K562 (cell line): Measurements from ENCODE around the gene TLE7. TPM values are rescaled to one million over a fixed set of nuclear protein-coding genes. Genes with fewer than 3 reads are reported as not detected.

ENCODE experiments used
- ATAC-seq: fragments of 200-7000 bp; cut with Tn5 transposase; 3 replicates; pipeline ENCODE4 v1.9.1; 2020; ENCODE audit warnings: moderate library complexity
- BruUV-seq: library from RNA; stranded (reverse); fragments of 400-500 nt; replicated peaks from 2 replicates; lab custom pipeline; 2021; lab: Mats Ljungman, UMichigan
- CTCF ChIA-PET: fragments of 300-600 bp; formaldehyde crosslinking; extraction: SDS; loops from one replicate; lab custom pipeline; 2021; ENCODE audit warnings: low intra/inter-chr PET ratio; lab: Yijun Ruan, JAX
- POLR2A ChIA-PET: fragments of 300-600, 350-650 bp; sonication (Branson Sonifier 250); formaldehyde crosslinking; extraction: SDS; loops from one replicate; lab custom pipeline; 2021; ENCODE audit warnings: antibody characterized with exemption, inconsistent platforms; lab: Yijun Ruan, JAX
- DNase-seq, 4 experiments: peaks; one replicate each; pipeline versions ENCODE4 v3.0.0 to v3.0.0-alpha.2; 2011 to 2018; ENCODE audit warnings: low spot score in 3 of 4, mixed read lengths in 3 of 4; ENCODE audit errors: extremely low read depth in 1 of 4
- FAIRE-seq: peaks from 2 replicates; lab custom pipeline; 2011; peaks lifted over from hg19 to GRCh38; lab: Jason Lieb, UNC
- H2AFZ ChIP-seq: 2 replicates; pipeline ENCODE4 v1.6.0; 2011; ENCODE audit warnings: low read depth, low read length, control low read depth, inconsistent platforms
- H3K27ac ChIP-seq: fragments of 200-600 bp; 3 replicates; pipeline ENCODE4 v1.8.0; 2011; ENCODE audit warnings: low read depth, mild to moderate bottlenecking, control low read depth, inconsistent platforms, low read length, moderate library complexity, mixed read lengths; ENCODE audit errors: extremely low read depth
- H3K27me3 ChIP-seq, 2 experiments: fragments of 300-600 bp in 1 of 2; 2 replicates in 1 of 2; 3 replicates in 1 of 2; pipeline versions ENCODE4 v1.6.0 to v1.8.0; 2011; ENCODE audit warnings: inconsistent platforms in 2 of 2, low read length in 2 of 2, mild to moderate bottlenecking in 1 of 2, mixed read lengths in 1 of 2, moderate library complexity in 1 of 2; ENCODE audit not compliant: control insufficient read depth in 2 of 2, insufficient read depth in 2 of 2
- H3K36me3 ChIP-seq: fragments of 300-600 bp; 3 replicates; pipeline ENCODE4 v1.8.0; 2011; ENCODE audit warnings: mild to moderate bottlenecking, low read length, inconsistent platforms; ENCODE audit not compliant: control insufficient read depth, insufficient read depth
- H3K4me1 ChIP-seq, 2 experiments: fragments of 200-600 bp in 1 of 2; replicated peaks in 1 of 2; 2 replicates in 1 of 2; 3 replicates in 1 of 2; pipeline versions ENCODE4 v1.5.1 to v1.8.0; 2011; ENCODE audit warnings: inconsistent platforms in 2 of 2, low read length in 2 of 2, mild to moderate bottlenecking in 1 of 2, mixed read lengths in 1 of 2, moderate library complexity in 1 of 2; ENCODE audit not compliant: control insufficient read depth in 2 of 2, insufficient read depth in 2 of 2
- H3K4me2 ChIP-seq: 2 replicates; pipeline ENCODE4 v1.6.1; 2011; ENCODE audit warnings: low read length, control low read depth, inconsistent platforms, mixed read lengths; ENCODE audit not compliant: insufficient read depth
- H3K4me3 ChIP-seq: fragments of 200-600 bp; sonication (generic), shearing (Covaris generic); 2 replicates; pipeline ENCODE4 v1.5.1; 2016; ENCODE audit warnings: control low read depth, inconsistent platforms
- H3K79me2 ChIP-seq: fragments of 200-600 bp; 3 replicates; pipeline ENCODE4 v1.8.0; 2011; ENCODE audit warnings: low read length, inconsistent platforms; ENCODE audit not compliant: control insufficient read depth, insufficient read depth
- H3K9ac ChIP-seq, 2 experiments: 2 replicates each; pipeline versions ENCODE4 v1.6.0 to v1.6.1; 2011; ENCODE audit warnings: low read depth in 2 of 2, low read length in 2 of 2, control low read depth in 1 of 2, inconsistent platforms in 1 of 2, mild to moderate bottlenecking in 1 of 2, mixed read lengths in 1 of 2; ENCODE audit not compliant: insufficient read depth in 1 of 2
- H3K9me1 ChIP-seq: one replicate; pipeline ENCODE4 v1.6.0; 2011; ENCODE audit warnings: inconsistent platforms, mild to moderate bottlenecking, low read length, moderate library complexity; ENCODE audit not compliant: control insufficient read depth, insufficient read depth
- H3K9me3 ChIP-seq: replicated peaks from 2 replicates; pipeline ENCODE4 v1.5.1; 2011; ENCODE audit warnings: low read depth, low read length, inconsistent platforms; ENCODE audit not compliant: control insufficient read depth, insufficient read depth
- H4K20me1 ChIP-seq: replicated peaks from 2 replicates; pipeline ENCODE4 v1.6.1; 2011; ENCODE audit warnings: low read length, inconsistent platforms, mixed read lengths; ENCODE audit not compliant: control insufficient read depth, insufficient read depth
- CTCFL ChIP-seq: IDR thresholded peaks from 2 replicates; pipeline ENCODE4 v1.6.1; 2011; ENCODE audit warnings: borderline replicate concordance, low read depth, mild to moderate bottlenecking, moderate library complexity, low read length; ENCODE audit not compliant: insufficient read depth, poor library complexity, severe bottlenecking
- FOXK1 ChIP-seq: sonication (generic); formaldehyde crosslinking; IDR thresholded peaks from 2 replicates; pipeline ENCODE4 v1.8.0; 2022; ENCODE audit warnings: missing genetic modification reagents, mild to moderate bottlenecking, borderline replicate concordance
- HDAC2 ChIP-seq: fragments of 450-650 bp; IDR thresholded peaks from 2 replicates; pipeline ENCODE4 v1.6.1; 2016; ENCODE audit warnings: mild to moderate bottlenecking
- KAT8 ChIP-seq: fragments of 450-650 bp; IDR thresholded peaks from 2 replicates; pipeline ENCODE4 v1.6.1; 2016; ENCODE audit warnings: low read depth, mild to moderate bottlenecking
- L3MBTL2 ChIP-seq: fragments of 450-650 bp; IDR thresholded peaks from 2 replicates; pipeline ENCODE4 v1.6.1; 2016; ENCODE audit warnings: mild to moderate bottlenecking, moderate library complexity
- MIER1 ChIP-seq: fragments of 450-650 bp; IDR thresholded peaks from 2 replicates; pipeline ENCODE4 v1.6.1; 2016; ENCODE audit warnings: antibody characterized with exemption, mild to moderate bottlenecking, low read depth
- NBN ChIP-seq: fragments of 450-650 bp; IDR thresholded peaks from 2 replicates; pipeline ENCODE4 v1.6.1; 2016; ENCODE audit warnings: low read depth, mild to moderate bottlenecking
- RHOXF2B ChIP-seq: fragments of 250-450 bp; sonication (Bioruptor Pico); conservative IDR thresholded peaks from 2 replicates; pipeline ENCODE4 v1.5.1; 2021
- USF1 ChIP-seq: sonication (generic); formaldehyde crosslinking; IDR thresholded peaks from 2 replicates; pipeline ENCODE4 v1.9.0; 2022; ENCODE audit warnings: mild to moderate bottlenecking, missing genetic modification reagents
- YBX1 ChIP-seq: fragments of 450-650 bp; IDR thresholded peaks from 2 replicates; pipeline ENCODE4 v1.7.1; 2016; ENCODE audit warnings: mild to moderate bottlenecking
- ZFP30 ChIP-seq: fragments of 250-450 bp; sonication (Bioruptor Pico); IDR thresholded peaks from 2 replicates; pipeline ENCODE4 v1.8.0; 2022; ENCODE audit warnings: moderate library complexity, mild to moderate bottlenecking, inconsistent platforms, borderline replicate concordance
- ZNF175 ChIP-seq: fragments of 200-800 bp; sonication (Bioruptor generic); IDR thresholded peaks from 2 replicates; pipeline ENCODE4 v1.6.1; 2016; ENCODE audit warnings: low read depth, mild to moderate bottlenecking, missing genetic modification characterization, missing compliant biosample characterization
- ZNF518B ChIP-seq: fragments of 250-450 bp; sonication (Bioruptor Pico); IDR thresholded peaks from 2 replicates; pipeline ENCODE4 v1.5.0; 2021; ENCODE audit warnings: mild to moderate bottlenecking, moderate library complexity
- WGBS: fragments of 100-300 bp; shearing (Covaris generic); methylation state at CpG from one replicate; pipeline ENCODE4 v1.1.6; 2016; ENCODE audit warnings: low coverage, mixed read lengths; ENCODE audit not compliant: insufficient coverage; ENCODE audit errors: missing lambda C conversion rate; 5-methylcytosine and 5-hydroxymethylcytosine counted together
- in situ Hi-C: fragments of 300-500 bp; cut with MboI; formaldehyde crosslinking; loops from 4 replicates; pipeline ENCODE4 v1.15.0; 2018; ENCODE audit warnings: inconsistent platforms, mixed read lengths
- intact Hi-C: fragments of 100-400 bp; cut with micrococcal nuclease; formaldehyde crosslinking; loops from 2 replicates; pipeline ENCODE4 v1.14.2; 2022
- polyA plus RNA-seq, 8 experiments: library from polyadenylated mRNA; depleted of rRNA in 4 of 8; stranded (reverse) in 5 of 8; unstranded in 3 of 8; fragments of >200 nt; fragmentation: Nextera tagmentation in 2 of 8; fragmentation: Illumina TruSeq in 1 of 8; extraction: Ambion mirVana in 2 of 8; extraction: Trizol in 1 of 8; gene quantifications; 2 replicates each; pipeline versions ENCODE4 v1.2.1 to v1.2.3, GENCODE V29; 2011 to 2014; ENCODE audit warnings: inconsistent platforms in 1 of 8, missing spikeins in 1 of 8
- total RNA-seq, 7 experiments: library from RNA; depleted of rRNA in 6 of 7; stranded (reverse); fragments of >200 nt in 6 of 7; fragmentation: Illumina TruSeq in 2 of 7; extraction: Trizol in 2 of 7; gene quantifications; 2 replicates each; pipeline versions ENCODE4 v1.2.1 to v1.2.3, GENCODE V29; 2011 to 2021; ENCODE audit warnings: low replicate concordance in 1 of 7

Gene TLE7
- total and polyA plus RNA-seq, 9 of the 15 experiments (the other 6 are each of a cell fraction or from before 2014, with no cell fraction given), result not detected

GRCh38 chr16:71425746-71426068 is 16.1 kb downstream of the TLE7 start:
- no TSS peak for BruUV-seq
- TF ChIP-seq CTCFL (no peak), MIER1 (no peak), ZFP30 (no peak), L3MBTL2 (no peak), ZNF518B (CRISPR knock-in tag) (no peak), USF1 (CRISPR knock-in tag) (no peak), HDAC2 (no peak), FOXK1 (no peak), ZNF175 (no peak), NBN (no peak), KAT8 (no peak), YBX1 (no peak), RHOXF2B (CRISPR knock-in tag) (no peak)
- in situ Hi-C loops, result loop anchor here (10.0 kb wide), 1 partner anchor 159 kb away; no protein-coding TSS in a partner anchor
- H3K9me1 ChIP-seq, result no peaks in the 10 kb centered on the region
- H3K4me1 ChIP-seq, result peaks cover 10 to 14% of the 10 kb centered on the region in 2 experiments; a peak in 4 of 5 replicates
- ChIA-PET POLR2A (interaction anchor here (2.1 kb wide), 1 partner anchor 13 kb away, joined by 5 read pairs; no protein-coding TSS in a partner anchor), CTCF (no interaction called here)
- H4K20me1 ChIP-seq, result peaks cover 6% of the 10 kb centered on the region; the same call in 1 of the 2 replicates
- peaks cover 15 to 47% of the 10 kb centered on the region in 2 experiments; a peak in 4 of 5 replicates for H3K27me3 ChIP-seq
- 37% methylated on average over 6 of the region's 18 CpGs for WGBS
- H3K9ac ChIP-seq, result no peak overlapping the region
- 0 out of 2 replicates have a peak overlapping the region, but pooled peaks have one; percentile 11 for H3K4me3 ChIP-seq
- no peaks in the 10 kb centered on the region for H3K79me2 ChIP-seq
- no peak overlapping the region for H3K27ac ChIP-seq
- no peak for ATAC-seq
- no peaks in the 10 kb centered on the region for H3K9me3 ChIP-seq
- no peaks in the 10 kb centered on the region for H3K36me3 ChIP-seq
- intact Hi-C loops, result no loop called here
- no peak for FAIRE-seq
- no peak overlapping the region for H2AFZ ChIP-seq
- H3K4me2 ChIP-seq, result no peak overlapping the region
- no peak for DNase-seq
